GM06990 (cell line): ENCODE data around the gene NUPR1.

Source experiments
- DNase-seq: peaks from one replicate; pipeline ENCODE4 v3.0.0-alpha.2; 2011; ENCODE audit not compliant: insufficient read length; ENCODE audit errors: extremely low read depth
- H3K27me3 ChIP-seq: replicated peaks from 2 replicates; pipeline ENCODE4 v1.6.0; 2011; ENCODE audit warnings: low read length; ENCODE audit not compliant: control insufficient read depth, insufficient read depth
- H3K36me3 ChIP-seq: 2 replicates; pipeline ENCODE4 v1.5.1; 2011; ENCODE audit warnings: low read length; ENCODE audit not compliant: control insufficient read depth, insufficient read depth
- H3K4me3 ChIP-seq: replicated peaks from 2 replicates; pipeline ENCODE4 v1.5.1; 2011; ENCODE audit warnings: low read depth, mild to moderate bottlenecking, control low read depth, low read length
- TF ChIP-seq, protein P1 (sequence below): IDR thresholded peaks from 2 replicates; pipeline ENCODE4 v1.5.1; 2011; ENCODE audit warnings: low read length, control low read depth, mild to moderate bottlenecking, inconsistent platforms; ENCODE audit not compliant: insufficient read depth, poor library complexity, severe bottlenecking

NUPR1 gene

DNA sequence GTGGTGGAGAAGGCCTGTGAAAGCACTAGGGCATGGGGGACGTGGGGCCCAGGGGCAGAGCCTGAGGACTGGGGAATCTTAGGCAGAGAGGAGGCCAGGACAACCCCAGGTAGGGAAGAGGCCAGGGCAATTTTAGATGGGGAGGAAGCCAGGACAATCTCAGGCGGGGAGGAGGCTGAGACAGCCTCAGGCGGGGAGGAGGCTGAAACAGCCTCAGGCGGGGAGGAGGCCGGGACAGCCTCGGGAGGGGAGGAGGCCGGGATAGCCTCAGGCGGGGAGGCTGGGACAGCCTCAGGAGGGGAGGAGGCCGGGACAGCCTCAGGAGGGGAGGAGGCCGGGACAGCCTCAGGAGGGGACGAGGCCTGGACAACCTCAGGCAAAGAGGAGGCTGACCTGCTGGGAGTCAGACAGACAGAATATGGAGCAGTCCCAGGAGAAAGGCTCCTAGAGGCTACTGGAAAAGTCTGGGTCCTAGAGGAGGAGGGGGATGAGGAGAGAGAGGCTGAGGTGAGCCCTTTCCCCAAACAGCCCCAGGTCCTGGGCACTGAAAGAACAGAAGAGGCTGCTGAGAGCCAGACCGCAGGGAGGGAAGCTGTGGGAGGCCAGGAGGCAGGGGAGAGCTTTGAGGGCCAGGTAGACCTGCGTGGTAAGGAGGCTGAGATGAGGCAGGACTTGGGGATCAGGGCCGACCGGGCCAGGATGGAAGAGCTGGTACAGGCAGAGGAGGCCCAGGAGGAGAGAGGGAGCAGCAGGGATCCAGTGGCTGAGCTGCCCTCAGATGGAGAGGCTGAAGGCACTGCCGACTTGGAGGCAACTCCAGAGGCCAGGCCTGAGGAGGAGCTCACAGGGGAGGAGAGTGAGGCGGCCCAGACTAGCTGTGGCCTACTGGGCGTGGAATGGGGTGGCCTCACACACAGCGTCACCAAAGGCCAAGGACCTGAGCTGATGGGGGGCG, 42.7 kb downstream of the NUPR1 start:
- no peak for DNase-seq
- TF ChIP-seq, protein P1, sequence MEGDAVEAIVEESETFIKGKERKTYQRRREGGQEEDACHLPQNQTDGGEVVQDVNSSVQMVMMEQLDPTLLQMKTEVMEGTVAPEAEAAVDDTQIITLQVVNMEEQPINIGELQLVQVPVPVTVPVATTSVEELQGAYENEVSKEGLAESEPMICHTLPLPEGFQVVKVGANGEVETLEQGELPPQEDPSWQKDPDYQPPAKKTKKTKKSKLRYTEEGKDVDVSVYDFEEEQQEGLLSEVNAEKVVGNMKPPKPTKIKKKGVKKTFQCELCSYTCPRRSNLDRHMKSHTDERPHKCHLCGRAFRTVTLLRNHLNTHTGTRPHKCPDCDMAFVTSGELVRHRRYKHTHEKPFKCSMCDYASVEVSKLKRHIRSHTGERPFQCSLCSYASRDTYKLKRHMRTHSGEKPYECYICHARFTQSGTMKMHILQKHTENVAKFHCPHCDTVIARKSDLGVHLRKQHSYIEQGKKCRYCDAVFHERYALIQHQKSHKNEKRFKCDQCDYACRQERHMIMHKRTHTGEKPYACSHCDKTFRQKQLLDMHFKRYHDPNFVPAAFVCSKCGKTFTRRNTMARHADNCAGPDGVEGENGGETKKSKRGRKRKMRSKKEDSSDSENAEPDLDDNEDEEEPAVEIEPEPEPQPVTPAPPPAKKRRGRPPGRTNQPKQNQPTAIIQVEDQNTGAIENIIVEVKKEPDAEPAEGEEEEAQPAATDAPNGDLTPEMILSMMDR = no peak
- H3K4me3 ChIP-seq = no peak overlapping the region
- no peaks in the 10 kb centered on the region for H3K36me3 ChIP-seq
- no peaks in the 10 kb centered on the region for H3K27me3 ChIP-seq

DNA sequence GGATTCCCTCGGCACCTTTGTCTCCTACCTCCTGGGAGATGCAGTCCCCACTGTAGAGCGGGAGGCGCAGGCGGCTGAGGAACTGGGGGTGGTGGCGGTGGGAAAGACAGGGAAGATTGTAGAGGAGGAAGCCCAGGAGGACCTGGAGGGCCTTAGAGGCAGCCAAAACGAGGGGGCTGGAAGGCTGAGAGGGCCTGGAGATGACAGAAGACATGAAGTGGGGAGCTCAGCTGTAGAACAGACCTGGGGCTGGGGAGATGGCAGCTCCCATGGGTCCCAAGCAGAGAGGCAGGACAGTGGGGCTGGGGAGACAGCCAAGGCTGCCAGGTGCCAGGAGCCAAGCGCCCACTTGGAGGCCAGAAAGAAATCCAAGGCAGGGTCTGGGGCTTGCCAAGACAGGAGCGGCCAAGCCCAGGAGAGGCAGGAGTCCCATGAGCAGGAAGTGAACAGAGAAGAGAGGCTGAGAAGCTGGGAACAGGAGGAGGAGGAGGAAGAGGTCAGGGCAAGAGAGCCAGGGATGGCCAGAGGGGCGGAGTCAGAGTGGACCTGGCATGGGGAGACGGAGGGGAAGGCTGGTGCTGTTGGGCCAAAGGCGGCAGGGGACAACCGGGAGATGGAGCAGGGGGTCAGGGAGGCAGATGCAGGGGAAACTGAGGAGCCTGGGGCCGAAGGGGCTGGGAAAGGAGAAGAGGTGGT, 43.5 kb downstream of the NUPR1 start:
- H3K27me3 ChIP-seq = no peaks in the 10 kb centered on the region
- H3K4me3 ChIP-seq = 0 out of 2 replicates have a peak overlapping the region, but pooled peaks have one; percentile 16
- no peak for DNase-seq
- H3K36me3 ChIP-seq = no peaks in the 10 kb centered on the region
- TF ChIP-seq, protein P1 = no peak

DNA sequence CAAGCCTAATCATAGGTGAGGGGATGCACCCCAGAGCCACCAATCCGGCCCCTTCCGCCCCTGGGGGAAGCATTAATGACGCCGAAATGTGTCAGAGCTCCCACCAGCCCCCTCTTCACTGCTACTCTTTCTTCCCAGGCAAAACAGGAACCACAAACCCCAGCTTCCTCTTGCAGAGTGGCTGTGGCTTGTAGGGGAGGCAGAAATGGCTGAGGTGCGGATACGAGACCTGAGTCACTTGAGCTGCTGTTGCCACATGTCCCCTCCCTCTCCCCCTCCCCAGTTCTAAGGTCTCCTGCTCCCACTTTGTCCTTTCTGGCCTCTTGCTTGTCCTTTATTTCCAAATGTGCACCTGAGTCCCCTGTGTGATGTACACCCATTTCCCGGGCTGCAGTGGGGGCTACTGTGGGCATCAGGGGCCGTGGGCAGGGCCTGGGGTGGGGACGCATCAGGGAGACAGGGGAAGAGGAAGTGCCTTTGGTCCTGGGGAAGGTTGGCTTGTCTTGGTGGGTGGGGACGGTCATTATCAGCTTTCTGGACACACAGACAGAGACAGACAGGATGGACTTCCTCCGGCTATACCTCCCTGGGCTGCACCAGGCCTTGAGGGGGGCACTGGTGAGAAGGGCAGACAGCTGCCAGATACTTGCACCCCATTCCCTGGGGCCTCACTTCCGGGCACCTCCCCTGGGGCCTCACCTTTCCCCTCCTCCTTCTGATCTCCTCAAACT, 44.5 kb downstream of the NUPR1 start, which contains the start of gene APOBR:
Gene APOBR, plus strand, starts transcription at position 523 of the 731 bp plus-strand sequence. Its CDS starts 39 bp downstream, at position 562.
- H3K36me3 ChIP-seq = no peaks in the 10 kb centered on the region; the same call in 1 of the 2 replicates
- H3K4me3 ChIP-seq = peak within 1 kb of the TSS; percentile 16
- DNase-seq = peak; percentile 80
- TF ChIP-seq, protein P1 = no peak
- H3K27me3 ChIP-seq = no peaks in the 10 kb centered on the region

DNA sequence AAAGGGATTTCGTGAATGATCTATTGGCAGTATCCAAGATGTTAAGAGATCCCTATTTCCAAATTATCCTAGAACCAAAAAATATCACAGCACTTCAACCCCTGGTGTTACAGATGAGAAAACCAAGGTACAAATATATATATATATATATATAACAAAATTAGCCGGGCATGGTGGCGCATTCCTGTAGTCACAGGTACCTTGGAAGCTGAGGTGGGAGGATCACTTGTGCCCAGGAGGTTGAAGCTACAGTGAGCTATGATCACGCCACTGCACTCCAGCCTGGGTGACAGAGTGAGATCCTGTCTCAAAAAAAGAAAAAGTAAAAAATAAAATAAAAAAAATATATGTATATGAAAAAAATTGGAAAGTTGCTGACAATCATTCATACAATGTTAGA, 46.3 kb downstream of the NUPR1 start:
- Histone ChIP-seq H3K36me3 (peaks cover under 1% of the 10 kb centered on the region; the same call in 1 of the 2 replicates), H3K27me3 (no peaks in the 10 kb centered on the region), H3K4me3 (peak overlapping the region; percentile 80)
- DNase-seq = no peak
- TF ChIP-seq, protein P1 = no peak

DNA sequence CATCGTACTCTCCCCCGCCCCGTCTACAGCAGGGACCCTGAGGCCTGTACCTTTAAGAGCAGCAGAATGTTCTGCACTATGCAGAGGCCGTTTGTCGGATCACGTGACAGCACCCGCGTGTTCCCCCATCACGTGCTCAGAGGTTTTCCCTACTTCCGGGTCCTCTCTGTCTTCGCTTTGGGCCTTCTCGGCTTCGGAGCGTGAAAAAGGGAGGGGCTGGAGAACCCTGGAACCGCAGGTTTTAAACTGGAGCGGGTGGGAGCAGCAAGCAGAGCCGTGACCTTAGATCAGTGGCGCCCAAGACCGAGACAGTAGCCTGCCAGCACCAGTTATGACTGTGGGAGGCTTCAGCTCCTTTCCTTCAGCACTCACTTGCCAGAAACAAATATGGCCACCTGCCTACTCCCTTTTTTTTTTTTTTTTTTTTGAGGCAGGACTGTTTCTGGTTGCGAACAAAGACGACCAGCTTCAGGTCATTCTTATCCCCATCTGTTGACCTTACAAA, 46.8 kb downstream of the NUPR1 start, which contains the start of gene CLN3:
Gene CLN3, minus strand, starts transcription at position 105 of the 505 bp plus-strand sequence. CDS start 315 bp downstream, outside the sequence.
- DNase-seq = peak; percentile 93
- Histone ChIP-seq H3K36me3 (peaks cover 2% of the 10 kb centered on the region; the same call in 1 of the 2 replicates), H3K4me3 (peak within 1 kb of the TSS; percentile 80), H3K27me3 (no peaks in the 10 kb centered on the region)
- TF ChIP-seq, protein P1 = no peak
